SK-N-MC (cell line): ENCODE data around the gene LNX1.

Source experiments
- EZH2 ChIP-seq: fragments of 200-600 bp; sonication (generic); IDR thresholded peaks from one replicate; pipeline ENCODE4 v1.6.1; 2017; ENCODE audit warnings: antibody characterized with exemption
- POLR2AphosphoS5 ChIP-seq: IDR thresholded peaks from 2 replicates; pipeline ENCODE4 v1.6.1; 2012; ENCODE audit warnings: mild to moderate bottlenecking, low read depth, low read length, borderline replicate concordance

- TF ChIP-seq EZH2 = no peak
- no peak for TF ChIP-seq POLR2AphosphoS5
These were observed 6.6 kb downstream of the LNX1 start for GRCh38 chr4:53584658-53585057.
